M059J (cell line): Measurements from ENCODE around the gene GAA. TPM values are rescaled to one million over a fixed set of nuclear protein-coding genes. Genes with fewer than 3 reads are reported as not detected.

ENCODE experiments used
- DNase-seq: peaks from one replicate; pipeline ENCODE4 v3.0.0-alpha.2; 2012; ENCODE audit warnings: low read depth
- total RNA-seq: library from RNA; depleted of rRNA; stranded (reverse); fragments of >200 nt; shearing (Covaris generic); gene quantifications from 2 replicates; pipeline ENCODE4 v1.2.3, GENCODE V29; 2014

The GAA gene
- total RNA-seq, 1 experiment from 2014 or later, result 11.2 TPM

DNA sequence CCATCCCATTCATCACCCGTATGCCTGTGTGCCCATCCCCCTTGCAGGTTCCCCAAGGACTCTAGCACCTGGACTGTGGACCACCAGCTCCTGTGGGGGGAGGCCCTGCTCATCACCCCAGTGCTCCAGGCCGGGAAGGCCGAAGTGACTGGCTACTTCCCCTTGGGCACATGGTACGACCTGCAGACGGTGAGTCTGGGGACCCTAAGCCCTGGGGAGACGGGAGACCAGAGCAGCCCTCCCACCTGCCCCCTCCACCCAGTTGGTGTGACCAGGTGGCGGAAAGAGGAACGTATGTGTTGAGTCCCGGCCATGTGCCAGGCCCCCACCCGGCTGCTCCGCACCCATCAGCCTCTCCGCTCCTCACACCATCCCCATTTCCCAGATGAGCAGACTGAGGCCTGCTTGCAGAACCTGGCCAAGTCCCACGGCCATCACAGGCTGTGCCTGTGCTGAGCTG, 15.6 kb downstream of the GAA start:
- no peak for DNase-seq

DNA sequence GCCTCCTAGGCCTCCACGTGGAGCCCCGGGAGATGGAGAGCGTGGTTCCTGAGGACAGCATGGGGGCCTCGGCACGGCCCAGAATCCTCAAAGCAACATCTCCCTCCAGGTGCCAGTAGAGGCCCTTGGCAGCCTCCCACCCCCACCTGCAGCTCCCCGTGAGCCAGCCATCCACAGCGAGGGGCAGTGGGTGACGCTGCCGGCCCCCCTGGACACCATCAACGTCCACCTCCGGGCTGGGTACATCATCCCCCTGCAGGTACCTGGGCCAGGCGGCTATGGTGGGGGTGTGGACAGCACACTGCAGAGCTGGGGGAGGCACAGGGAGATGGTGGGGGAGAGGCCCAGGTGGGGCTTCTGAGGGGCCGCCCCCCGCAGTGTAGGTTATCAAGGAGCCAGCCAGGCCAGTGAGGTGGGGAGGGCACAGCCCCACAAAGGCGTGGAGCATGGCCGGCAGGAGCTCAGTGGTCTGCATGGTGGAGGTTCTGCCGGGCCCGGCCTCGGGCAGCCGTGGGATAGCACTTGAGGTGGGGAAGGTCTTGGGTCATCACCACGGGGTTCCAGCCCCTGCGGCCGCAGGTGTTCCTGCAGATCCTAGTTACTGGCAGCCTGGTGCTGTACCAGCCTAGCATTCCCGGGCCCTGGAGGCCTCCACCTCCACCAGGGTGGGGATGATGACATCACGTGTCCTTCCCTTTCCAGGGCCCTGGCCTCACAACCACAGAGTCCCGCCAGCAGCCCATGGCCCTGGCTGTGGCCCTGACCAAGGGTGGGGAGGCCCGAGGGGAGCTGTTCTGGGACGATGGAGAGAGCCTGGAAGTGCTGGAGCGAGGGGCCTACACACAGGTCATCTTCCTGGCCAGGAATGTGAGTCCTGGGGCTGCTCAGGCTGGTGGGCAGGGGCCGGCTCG, 16.4 kb downstream of the GAA start:
- no peak for DNase-seq

DNA sequence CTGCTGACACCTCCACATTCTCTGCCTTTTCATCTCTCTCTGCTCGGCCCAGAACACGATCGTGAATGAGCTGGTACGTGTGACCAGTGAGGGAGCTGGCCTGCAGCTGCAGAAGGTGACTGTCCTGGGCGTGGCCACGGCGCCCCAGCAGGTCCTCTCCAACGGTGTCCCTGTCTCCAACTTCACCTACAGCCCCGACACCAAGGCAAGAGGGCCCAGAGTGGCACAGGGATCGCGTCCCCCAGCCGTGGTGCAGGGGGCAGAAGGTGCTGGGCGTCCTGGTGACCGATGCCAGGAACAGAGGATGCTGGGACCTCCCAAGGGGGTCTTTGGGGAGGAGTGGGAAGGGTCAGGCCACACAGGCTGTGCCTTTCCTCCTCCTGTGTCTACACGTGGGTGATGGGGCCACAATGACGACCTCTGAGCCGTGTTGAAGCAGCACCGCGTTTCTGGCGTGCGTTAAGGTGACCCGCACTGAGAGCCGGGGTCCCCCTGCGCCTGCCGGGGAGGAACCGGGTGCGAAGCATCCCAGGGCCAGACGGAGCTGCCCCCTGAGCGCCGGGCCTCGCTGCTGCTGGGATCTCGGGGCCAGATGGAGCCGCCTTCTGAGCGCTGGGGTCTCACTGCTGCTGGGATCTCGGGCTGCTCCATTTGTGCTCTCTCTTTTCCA, 17.4 kb downstream of the GAA start:
- no peak for DNase-seq

GRCh38 chr17:80119271-80119791, 17.9 kb downstream of the GAA start:
- DNase-seq, result no peak

DNA sequence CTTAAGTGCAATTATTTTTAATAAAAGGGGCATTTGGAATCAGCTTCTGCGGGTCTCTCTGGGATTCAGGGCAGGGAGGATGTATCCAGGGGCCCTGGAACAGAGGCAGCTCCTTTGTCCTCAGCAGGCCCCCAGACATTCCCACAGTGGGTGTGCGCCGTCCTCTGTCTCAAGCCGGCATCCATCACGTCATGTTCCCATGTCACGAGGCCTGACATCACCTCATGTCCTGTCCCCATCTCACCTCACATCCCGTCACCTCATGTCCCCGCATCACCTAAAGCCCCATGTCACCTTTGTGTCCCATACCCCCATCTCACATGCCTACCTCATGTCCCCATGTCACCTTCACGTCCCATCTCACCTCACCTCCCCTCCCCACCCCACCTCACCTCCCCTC, 18.5 kb downstream of the GAA start:
- DNase-seq, result no peak

- no peak for DNase-seq
These were observed 20.7 kb downstream of the GAA start for GRCh38 chr17:80122026-80122575.

- DNase-seq, result no peak
These were observed 21.6 kb downstream of the GAA start for GRCh38 chr17:80122926-80123505.

DNA sequence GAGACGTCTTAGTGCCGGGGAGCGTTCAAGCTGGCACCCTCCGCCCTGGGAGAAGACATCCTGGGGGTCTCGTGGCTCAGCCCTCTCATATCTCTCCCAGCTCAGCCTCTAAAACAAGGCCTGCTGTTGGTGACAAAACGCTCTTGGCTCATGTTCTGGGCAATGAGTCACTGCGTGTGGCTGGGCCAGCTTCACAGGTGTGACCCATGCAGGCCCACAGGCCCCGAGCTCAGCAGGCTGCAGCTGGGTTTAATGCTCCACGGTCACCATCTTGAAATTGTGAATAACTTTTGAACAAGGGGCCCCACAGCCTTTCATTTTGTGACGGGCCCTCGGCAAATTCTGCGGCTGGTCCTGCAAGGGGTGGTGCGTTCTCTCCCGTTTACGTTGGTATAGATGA, 22.4 kb downstream of the GAA start:
- DNase-seq, result peak; percentile 69

DNA sequence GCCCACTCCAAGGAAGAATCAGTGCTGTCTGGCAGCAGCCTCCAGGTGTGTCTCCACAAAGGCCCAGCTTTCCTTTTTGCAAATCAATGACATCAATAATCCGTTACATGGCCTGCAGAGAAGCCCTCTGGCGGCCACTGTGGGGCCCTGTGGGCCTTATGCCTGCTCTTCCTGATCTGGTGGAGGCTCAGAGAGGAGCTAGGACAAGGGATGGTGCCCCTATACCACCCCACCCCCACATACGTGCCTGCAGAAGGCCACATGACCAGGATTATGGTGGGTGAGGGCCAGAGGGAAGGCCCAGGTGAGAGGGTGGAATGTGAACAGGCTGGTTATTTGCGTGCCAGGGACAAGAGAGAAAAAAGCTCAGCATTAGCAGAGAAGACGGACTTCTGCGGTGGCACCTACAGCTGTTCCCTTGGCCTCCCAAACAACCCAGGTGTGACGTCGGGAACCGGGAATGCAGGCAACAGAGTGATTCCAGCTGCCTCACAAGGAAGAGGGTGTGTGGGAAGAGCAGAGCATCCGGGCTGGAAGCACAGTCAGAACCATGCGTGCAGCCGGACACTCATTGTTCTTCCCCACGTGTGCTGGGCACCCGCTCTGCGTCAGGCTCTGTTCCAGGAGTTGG, 23.1 kb downstream of the GAA start:
- DNase-seq, result no peak

- DNase-seq, result peak; percentile 27
These were observed 24.5 kb downstream of the GAA start for GRCh38 chr17:80125656-80126448.

DNA sequence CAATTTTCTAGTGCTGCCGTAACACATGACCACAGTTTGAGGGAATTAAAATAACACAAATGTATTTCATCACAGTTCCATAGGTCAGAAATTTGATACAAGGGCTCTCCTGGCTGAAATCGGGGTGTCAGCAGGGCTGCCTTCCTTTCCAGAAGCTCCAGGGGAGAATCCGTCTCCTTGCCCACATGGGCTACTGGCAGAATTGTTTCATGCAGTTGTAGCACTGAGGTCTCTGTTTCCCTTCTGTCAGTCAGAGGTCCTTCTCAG, 25.0 kb downstream of the GAA start:
- DNase-seq, result no peak

DNA sequence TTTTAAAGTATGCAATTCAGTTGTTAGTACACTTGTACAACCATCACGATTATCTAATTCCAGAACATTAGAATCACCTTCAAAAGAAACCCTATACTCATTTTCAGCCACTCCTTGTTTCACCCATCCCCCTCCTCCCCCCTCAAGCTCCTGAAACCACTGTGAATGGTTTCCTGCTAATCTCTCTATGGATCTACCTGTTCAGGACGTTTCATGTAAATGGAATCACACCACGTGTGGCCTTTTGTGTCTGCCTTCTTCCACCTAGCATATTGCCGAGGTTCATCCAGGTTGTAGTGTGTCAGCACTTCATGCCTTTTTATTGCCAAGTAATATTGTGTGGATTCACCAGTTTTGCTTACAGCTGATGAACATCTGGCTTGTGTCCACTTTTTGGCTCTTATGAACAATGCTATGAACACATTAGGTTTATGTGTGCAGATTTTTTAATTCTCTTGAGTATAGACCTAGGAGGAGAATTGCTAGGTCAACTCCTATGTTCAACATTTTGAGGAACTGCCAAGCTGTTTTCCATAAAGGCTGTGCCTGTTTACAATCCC, 27.7 kb downstream of the GAA start:
- DNase-seq, result no peak

- no peak for DNase-seq
These were observed 29.6 kb downstream of the GAA start for GRCh38 chr17:80130992-80131391.

DNA sequence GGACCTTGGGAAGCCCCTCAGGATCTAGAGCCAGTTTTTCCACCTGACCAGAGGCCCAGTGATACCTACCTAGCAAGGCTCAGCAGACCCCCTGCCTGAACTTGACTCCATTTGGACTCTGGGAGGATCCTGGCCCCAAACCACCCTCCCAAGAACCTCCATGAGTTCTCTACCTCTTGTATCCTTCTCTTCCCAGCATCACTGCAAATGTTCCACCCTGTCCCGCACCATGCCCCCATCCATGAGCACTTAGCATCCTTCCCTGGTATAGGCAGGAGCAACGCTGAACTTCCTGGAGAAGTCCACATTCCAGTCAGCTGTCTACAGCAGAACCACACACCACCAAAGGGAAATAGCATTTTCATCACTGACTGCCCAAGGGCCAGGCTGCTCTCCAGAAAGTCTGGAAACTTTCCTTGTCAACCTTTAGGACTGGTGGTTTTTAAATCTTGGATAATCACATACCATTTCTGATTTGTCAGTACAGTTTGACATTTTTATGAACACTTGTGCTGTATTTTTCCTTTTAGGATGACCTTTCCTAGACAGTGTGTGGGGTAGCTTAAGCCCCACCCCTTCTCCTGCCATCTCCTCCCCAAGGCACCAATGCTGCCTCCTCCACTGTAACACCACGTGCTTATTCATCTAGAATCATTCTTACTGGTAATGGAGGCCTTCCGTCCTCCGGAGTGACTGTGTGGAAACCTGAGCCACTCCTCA, 31.7 kb downstream of the GAA start:
- DNase-seq, result no peak

GRCh38 chr17:80133626-80133970, 32.2 kb downstream of the GAA start:
- no peak for DNase-seq

- no peak for DNase-seq
These were observed 35.8 kb downstream of the GAA start for GRCh38 chr17:80137131-80137530.

DNA sequence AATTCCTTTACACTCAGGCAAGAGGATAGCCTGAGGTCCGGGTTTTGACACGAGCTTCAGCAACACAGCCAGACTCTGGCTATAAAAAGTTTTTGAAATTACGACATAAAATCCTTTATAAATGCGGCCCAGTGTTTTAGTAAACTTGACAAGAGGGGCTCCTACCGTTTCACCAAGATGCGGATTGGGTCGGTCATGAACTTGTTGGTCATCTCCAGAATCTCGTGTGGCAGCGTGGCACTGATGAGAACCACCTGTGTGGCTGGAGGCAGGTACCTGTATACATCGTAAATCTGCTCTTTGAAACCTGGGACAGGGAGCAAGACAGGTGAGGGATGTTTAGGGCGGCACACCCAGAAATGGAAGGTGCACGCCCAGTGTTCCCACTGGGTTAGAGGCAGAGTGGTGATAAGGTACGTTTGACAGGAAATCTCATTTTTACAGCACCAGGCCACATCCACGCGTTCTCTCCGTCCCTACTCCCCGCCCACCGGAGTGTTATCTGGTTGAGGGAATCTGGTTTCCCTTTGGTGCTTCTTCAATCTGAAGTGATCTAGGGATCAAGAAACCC, 37.6 kb downstream of the GAA start:
- no peak for DNase-seq

DNA sequence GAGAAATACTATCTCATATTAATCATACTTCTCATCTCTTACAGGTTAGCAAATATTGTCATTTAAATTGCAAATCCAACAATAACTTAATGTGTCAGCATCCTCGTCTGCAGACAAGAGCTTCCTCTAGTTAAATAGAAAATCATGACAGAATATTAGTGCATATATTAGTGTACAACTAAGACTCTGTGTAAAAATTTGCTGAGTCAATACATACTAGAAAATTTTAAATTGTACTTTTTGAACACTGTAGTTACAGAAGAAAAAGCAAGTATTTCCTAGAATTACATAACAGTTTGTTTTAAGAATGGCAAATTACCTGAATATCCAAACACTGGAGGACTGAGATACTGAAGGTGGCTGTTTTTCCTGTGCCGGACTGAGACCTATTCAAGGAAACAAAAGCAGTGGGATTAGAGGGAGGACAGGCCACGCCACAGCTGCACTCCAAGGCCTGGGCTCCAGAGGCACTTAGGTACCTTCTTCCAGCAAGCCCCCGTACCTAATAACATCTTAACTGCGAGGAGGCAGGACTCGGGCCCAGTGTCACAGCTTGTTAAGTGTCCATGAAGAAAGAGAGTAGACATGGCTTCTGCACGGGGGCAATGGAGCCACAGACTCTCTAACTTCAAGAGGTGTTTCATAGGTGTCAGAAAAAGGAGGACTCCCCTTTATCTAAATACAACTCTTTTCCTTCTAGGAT, 40.2 kb downstream of the GAA start:
- DNase-seq, result no peak

GRCh38 chr17:80142929-80143328, 41.5 kb downstream of the GAA start:
- DNase-seq, result no peak
